NT2/D1 (cell line): ENCODE results near the gene HOXC12.

Source experiments
- DNase-seq: peaks from one replicate; pipeline ENCODE4 v3.0.0-alpha.2; 2011; ENCODE audit warnings: low read depth, low spot score
- H3K27me3 ChIP-seq: 2 replicates; pipeline ENCODE4 v1.6.0; 2011; ENCODE audit warnings: mild to moderate bottlenecking; ENCODE audit not compliant: insufficient read length, insufficient read depth
- H3K36me3 ChIP-seq: 2 replicates; pipeline ENCODE4 v1.6.1; 2011; ENCODE audit warnings: mild to moderate bottlenecking, low read length, mixed read lengths; ENCODE audit not compliant: insufficient read depth, insufficient read length
- H3K4me1 ChIP-seq: 2 replicates; pipeline ENCODE4 v1.5.1; 2011; ENCODE audit not compliant: insufficient read depth, insufficient read length
- H3K4me3 ChIP-seq: 2 replicates; pipeline ENCODE4 v1.5.1; 2011; ENCODE audit warnings: low read depth; ENCODE audit not compliant: insufficient read length
- H3K9ac ChIP-seq: 2 replicates; pipeline ENCODE4 v1.6.0; 2011; ENCODE audit warnings: low read depth; ENCODE audit not compliant: insufficient read length
- H3K9me3 ChIP-seq: 2 replicates; pipeline ENCODE4 v1.5.1; 2011; ENCODE audit warnings: mild to moderate bottlenecking, low read length; ENCODE audit not compliant: insufficient read depth
- SUZ12 ChIP-seq: IDR thresholded peaks from 2 replicates; pipeline ENCODE4 v1.6.1; 2011; ENCODE audit not compliant: insufficient read length, insufficient read depth; ENCODE audit errors: extremely low read depth
- YY1 ChIP-seq: IDR thresholded peaks from 2 replicates; pipeline ENCODE4 v1.6.1; 2011; ENCODE audit not compliant: insufficient read length, insufficient read depth
- ZNF274 ChIP-seq: IDR thresholded peaks from 2 replicates; pipeline ENCODE4 v1.6.1; 2011; ENCODE audit warnings: mild to moderate bottlenecking, low read depth, low read length

The HOXC12 gene

DNA sequence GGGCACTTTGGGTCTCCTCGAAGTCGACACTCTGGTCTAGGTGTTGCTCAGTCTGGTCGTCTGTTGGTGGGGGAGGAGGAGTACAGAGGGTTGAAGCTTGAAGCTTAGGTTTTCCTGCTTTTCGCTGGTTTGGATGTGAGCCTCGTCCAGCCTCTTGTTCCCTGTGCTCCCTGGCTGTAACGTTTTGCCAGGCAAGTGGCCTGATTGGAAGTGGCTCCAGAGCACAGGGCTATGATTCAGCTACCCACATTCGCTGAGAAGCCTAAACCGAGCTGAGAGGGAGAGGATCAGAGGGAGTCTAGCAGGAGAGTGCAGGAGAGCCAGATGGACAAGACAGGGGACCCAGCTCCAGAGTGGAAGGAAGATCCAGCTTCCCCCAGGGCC lies 36.4 kb downstream of the HOXC12 start:
- TF ChIP-seq SUZ12 (peak; percentile 87), YY1 (no peak)
- no peak overlapping the region for H3K4me3 ChIP-seq
- no peak for DNase-seq
- no peaks in the 10 kb centered on the region for H3K36me3 ChIP-seq
- H3K4me1 ChIP-seq: peaks cover 10% of the 10 kb centered on the region
- no peaks in the 10 kb centered on the region for H3K9me3 ChIP-seq
- H3K27me3 ChIP-seq: peaks cover 100% of the 10 kb centered on the region
- H3K9ac ChIP-seq: no peak overlapping the region

DNA sequence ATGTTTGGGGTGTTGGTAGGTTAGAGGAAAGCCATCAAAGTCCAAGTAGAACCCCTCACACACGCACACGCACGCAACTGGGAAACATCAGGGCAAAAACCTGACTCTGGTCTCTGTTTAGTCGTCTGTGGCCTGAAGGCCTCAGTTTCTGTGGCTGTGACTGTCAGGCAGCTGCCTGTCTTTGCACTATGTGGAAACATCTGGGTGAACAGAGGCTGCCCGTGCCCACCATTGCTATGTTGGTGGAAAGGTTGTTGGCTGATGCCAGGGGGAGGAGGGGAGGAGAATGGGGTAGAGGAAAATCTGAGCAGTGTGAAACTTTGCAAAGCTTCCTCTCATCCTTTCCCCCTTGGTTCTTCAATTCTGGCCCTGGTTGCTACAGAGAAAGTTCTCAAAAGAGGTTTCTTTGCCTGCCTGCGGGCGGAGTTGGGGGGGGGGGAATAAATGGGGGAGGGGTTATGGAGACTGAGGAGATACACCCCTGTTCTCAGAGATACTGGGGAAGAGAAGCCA lies 37.7 kb downstream of the HOXC12 start:
- Histone ChIP-seq H3K36me3 (no peaks in the 10 kb centered on the region), H3K9me3 (no peaks in the 10 kb centered on the region), H3K4me3 (no peak overlapping the region), H3K27me3 (peaks cover 100% of the 10 kb centered on the region), H3K9ac (no peak overlapping the region), H3K4me1 (peaks cover 16% of the 10 kb centered on the region)
- TF ChIP-seq YY1 (no peak), ZNF274 (no peak), SUZ12 (no peak)
- no peak for DNase-seq

DNA sequence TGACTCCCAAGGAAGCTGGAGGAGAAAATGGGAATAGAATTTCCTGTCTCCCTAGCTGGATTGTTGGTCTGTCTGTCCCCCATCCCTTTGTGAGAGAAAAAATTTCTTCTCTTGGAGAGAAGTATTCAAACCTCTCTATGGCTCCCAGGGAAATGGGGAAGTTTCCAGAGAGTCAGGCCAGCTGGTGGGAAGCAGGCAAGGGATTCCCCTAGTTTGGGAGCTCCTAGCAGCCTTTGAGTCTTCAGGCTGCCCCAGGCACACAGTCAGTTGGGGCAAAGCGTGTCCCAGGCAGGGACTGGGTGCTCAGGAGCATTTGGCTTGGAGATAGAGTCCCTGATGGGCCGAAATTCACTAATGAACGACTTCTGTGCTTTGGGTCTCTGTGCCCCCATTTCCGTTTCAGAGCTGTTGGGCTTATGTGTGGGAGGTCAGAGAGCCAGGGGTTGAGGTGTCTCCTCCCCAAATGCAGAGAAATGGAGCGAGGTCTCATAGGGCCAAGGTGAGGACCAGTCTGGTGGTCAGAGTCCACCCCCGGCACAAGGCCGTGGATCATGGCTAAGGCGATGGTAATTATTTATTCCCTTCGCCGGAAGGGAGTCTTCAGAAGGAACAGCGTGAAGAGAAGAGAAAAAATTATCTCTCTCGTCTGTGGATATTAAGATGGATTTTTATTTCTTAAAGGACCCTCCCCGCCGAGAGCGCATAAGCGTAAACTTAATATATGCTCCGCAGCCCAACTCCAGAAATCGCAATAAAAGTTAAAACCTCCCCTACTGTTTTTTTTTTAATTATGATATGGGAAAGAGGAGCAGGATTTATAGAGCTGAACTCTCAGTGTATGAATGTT lies 38.7 kb downstream of the HOXC12 start:
- DNase-seq: no peak
- H3K9me3 ChIP-seq: no peaks in the 10 kb centered on the region
- H3K36me3 ChIP-seq: no peaks in the 10 kb centered on the region
- peaks cover 100% of the 10 kb centered on the region for H3K27me3 ChIP-seq
- no peak for TF ChIP-seq SUZ12
- no peak for TF ChIP-seq YY1
- TF ChIP-seq ZNF274: no peak
- peaks cover 21% of the 10 kb centered on the region for H3K4me1 ChIP-seq
- no peak overlapping the region for H3K4me3 ChIP-seq
- H3K9ac ChIP-seq: no peak overlapping the region

DNA sequence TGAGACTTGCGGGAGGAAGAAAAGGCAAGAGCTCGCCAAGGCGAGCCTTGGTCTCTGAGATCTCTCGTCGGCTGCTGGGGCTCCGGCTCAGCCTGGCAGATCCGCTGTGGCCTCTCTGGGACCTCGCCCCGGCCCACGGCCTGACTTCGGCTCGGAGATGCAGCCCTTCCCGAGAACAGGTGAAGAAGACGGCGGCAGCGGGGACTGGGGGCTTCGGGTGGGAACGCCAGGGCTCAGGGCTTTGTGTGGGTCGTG lies 39.2 kb downstream of the HOXC12 start:
- Histone ChIP-seq H3K36me3 (no peaks in the 10 kb centered on the region), H3K9me3 (no peaks in the 10 kb centered on the region), H3K9ac (no peak overlapping the region), H3K4me3 (no peak overlapping the region), H3K4me1 (peaks cover 21% of the 10 kb centered on the region), H3K27me3 (peaks cover 100% of the 10 kb centered on the region)
- TF ChIP-seq YY1 (no peak), SUZ12 (peak; percentile 84)
- DNase-seq: no peak

DNA sequence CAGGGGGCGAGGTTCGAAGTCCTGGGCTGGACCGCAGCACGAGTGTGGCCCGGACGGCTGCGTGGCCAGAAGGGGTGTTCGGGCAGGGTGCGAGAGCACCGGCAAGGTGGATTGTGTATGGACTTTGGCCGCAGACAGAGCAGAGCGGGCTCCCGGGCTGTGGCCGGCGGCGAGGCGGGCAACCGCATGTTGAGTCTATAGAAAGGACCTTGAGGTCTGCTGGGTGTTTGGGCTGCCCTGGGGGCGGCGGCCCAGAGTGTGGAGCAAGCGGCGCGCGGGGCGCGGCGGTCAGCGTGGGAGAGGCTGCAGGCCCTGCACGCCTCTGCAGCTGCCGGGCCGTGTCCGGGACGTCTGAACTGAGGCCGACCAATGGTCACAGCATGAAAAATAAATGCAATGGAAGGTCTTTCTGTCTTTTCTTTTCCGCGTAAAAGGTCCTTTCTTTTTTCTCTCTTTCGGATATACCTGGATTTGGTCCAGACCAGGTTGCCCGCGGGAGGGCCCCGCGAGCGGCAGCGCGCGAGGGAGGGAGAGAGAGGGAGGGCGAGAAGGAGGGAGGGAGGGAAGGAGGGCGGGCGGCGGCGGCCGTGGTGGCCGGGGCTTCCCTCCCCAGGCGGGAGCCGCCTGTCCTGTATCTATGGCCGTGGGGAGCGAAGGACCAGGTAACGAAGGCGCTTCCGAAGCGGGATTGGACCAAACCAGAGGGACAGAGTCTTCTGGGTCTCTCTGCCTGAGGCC lies 39.7 kb downstream of the HOXC12 start:
- Histone ChIP-seq H3K4me1 (peaks cover 21% of the 10 kb centered on the region), H3K9ac (peak overlapping the region; percentile 3), H3K27me3 (peaks cover 100% of the 10 kb centered on the region), H3K4me3 (no peak overlapping the region), H3K36me3 (no peaks in the 10 kb centered on the region), H3K9me3 (no peaks in the 10 kb centered on the region)
- peak; percentile 96 for TF ChIP-seq SUZ12
- no peak for TF ChIP-seq ZNF274
- no peak for TF ChIP-seq YY1
- no peak for DNase-seq

DNA sequence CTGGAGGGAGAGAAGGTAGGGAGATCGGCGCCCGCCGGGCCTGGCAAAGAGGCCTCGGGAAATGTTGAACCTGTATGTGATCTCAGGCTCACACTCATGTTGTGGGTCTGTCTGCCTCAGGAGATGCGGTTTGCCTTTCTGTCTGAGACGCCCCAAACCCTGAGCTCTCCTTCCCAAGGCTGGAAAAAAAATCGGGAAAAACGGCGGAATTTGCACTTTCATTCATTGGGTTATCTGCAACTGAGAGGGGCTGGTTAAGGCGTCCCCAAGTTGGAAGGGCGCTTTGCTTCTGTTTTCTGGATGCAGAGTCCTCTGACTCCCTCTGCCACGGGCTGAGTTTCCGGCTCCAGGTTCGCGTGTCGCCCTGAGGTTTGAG lies 40.3 kb downstream of the HOXC12 start:
- no peak for DNase-seq
- H3K4me1 ChIP-seq: peaks cover 22% of the 10 kb centered on the region
- H3K27me3 ChIP-seq: peaks cover 100% of the 10 kb centered on the region

More for the DNA sequence above, 40.3 kb downstream of the HOXC12 start:
- H3K4me3 ChIP-seq: no peak overlapping the region
- no peaks in the 10 kb centered on the region for H3K36me3 ChIP-seq
- no peaks in the 10 kb centered on the region for H3K9me3 ChIP-seq
- TF ChIP-seq SUZ12 (no peak), YY1 (no peak), ZNF274 (no peak)
- H3K9ac ChIP-seq: peak overlapping the region; percentile 3
